GM12878 (cell line): Measurements from ENCODE around the gene GPSM1. TPM values are rescaled to one million over a fixed set of nuclear protein-coding genes. Genes with fewer than 3 reads are reported as not detected.

Source experiments
- ATAC-seq: fragments of 200-7000 bp; cut with Tn5 transposase; 3 replicates; pipeline ENCODE4 v1.9.1; 2020; ENCODE audit warnings: mild to moderate bottlenecking, moderate library complexity
- BruUV-seq: library from RNA; stranded (reverse); fragments of 400-500 nt; replicated peaks from 2 replicates; lab custom pipeline; 2021; lab: Mats Ljungman, UMichigan
- CTCF ChIA-PET: fragments of 300-600 bp; sonication (Branson Sonifier 250); formaldehyde crosslinking; extraction: SDS; loops from one replicate; lab custom pipeline; 2021; ENCODE audit warnings: inconsistent platforms; lab: Yijun Ruan, JAX
- POLR2A ChIA-PET: fragments of 350-600 bp; formaldehyde crosslinking; extraction: SDS; loops from one replicate; lab custom pipeline; 2021; ENCODE audit warnings: inconsistent platforms; lab: Charles Lee
- RAD21 ChIA-PET: fragments of 300-600 bp; sonication (Branson Sonifier 250); formaldehyde crosslinking; loops from one replicate; lab custom pipeline; 2023; ENCODE audit warnings: antibody characterized with exemption; ENCODE audit not compliant: unreplicated experiment; lab: Charles Lee
- SMC1A ChIA-PET: fragments of 300-600 bp; sonication (Branson Sonifier 250); formaldehyde crosslinking; loops from one replicate; lab custom pipeline; 2023; ENCODE audit not compliant: unreplicated experiment, uncharacterized antibody; lab: Charles Lee
- DNase-seq: peaks from one replicate; pipeline ENCODE4 v3.0.0-alpha.2; 2011; ENCODE audit warnings: low read depth, low spot score
- FAIRE-seq: peaks from 3 replicates; lab custom pipeline; 2011; peaks lifted over from hg19 to GRCh38; lab: Jason Lieb, UNC
- H2AFZ ChIP-seq: 2 replicates; pipeline ENCODE4 v1.6.0; 2011; ENCODE audit warnings: low read depth, low read length, control low read depth; ENCODE audit not compliant: control insufficient read depth
- H3K27ac ChIP-seq: 2 replicates; pipeline ENCODE4 v1.5.1; 2011; ENCODE audit warnings: control low read depth; ENCODE audit not compliant: control insufficient read depth, insufficient read depth
- H3K27me3 ChIP-seq, 2 experiments: replicated peaks in 1 of 2; 2 replicates each; pipeline versions ENCODE4 v1.6.0 to v1.6.1; 2011; ENCODE audit warnings: low read length in 1 of 2; ENCODE audit not compliant: control insufficient read depth in 2 of 2, insufficient read depth in 2 of 2
- H3K36me3 ChIP-seq, 2 experiments: 2 replicates each; pipeline ENCODE4 v1.5.1; 2011; ENCODE audit warnings: low read length in 1 of 2; ENCODE audit not compliant: control insufficient read depth in 2 of 2, insufficient read depth in 2 of 2
- H3K4me1 ChIP-seq: 2 replicates; pipeline ENCODE4 v1.6.1; 2011; ENCODE audit warnings: mild to moderate bottlenecking, low read length, moderate library complexity, mixed read lengths; ENCODE audit not compliant: control insufficient read depth, insufficient read depth
- H3K4me2 ChIP-seq: 2 replicates; pipeline ENCODE4 v1.6.0; 2011; ENCODE audit warnings: control low read depth; ENCODE audit not compliant: control insufficient read depth, insufficient read depth
- H3K4me3 ChIP-seq: fragments of 200-600 bp; sonication (generic); 2 replicates; pipeline ENCODE4 v1.5.1; 2016
- H3K79me2 ChIP-seq: 2 replicates; pipeline ENCODE4 v1.6.0; 2011; ENCODE audit warnings: low read length; ENCODE audit not compliant: control insufficient read depth, insufficient read depth
- H3K9ac ChIP-seq: 2 replicates; pipeline ENCODE4 v1.8.0; 2011; ENCODE audit warnings: low read length, control low read depth, mixed read lengths; ENCODE audit not compliant: control insufficient read depth, insufficient read depth
- H3K9me3 ChIP-seq: replicated peaks from 3 replicates; pipeline ENCODE4 v1.5.1; 2011; ENCODE audit warnings: mild to moderate bottlenecking, low read length; ENCODE audit not compliant: control insufficient read depth, insufficient read depth
- H4K20me1 ChIP-seq: 2 replicates; pipeline ENCODE4 v1.6.0; 2011; ENCODE audit not compliant: control insufficient read depth, insufficient read depth
- BCL11A ChIP-seq: IDR thresholded peaks from 2 replicates; pipeline ENCODE4 v1.6.1; 2011; ENCODE audit warnings: low read depth, low read length
- BMI1 ChIP-seq: fragments of 450-650 bp; IDR thresholded peaks from 2 replicates; pipeline ENCODE4 v1.6.1; 2016; ENCODE audit warnings: mild to moderate bottlenecking, moderate library complexity, borderline replicate concordance
- CHD1 ChIP-seq: IDR thresholded peaks from 2 replicates; pipeline ENCODE4 v1.6.1; 2012; ENCODE audit warnings: low read depth, low read length, improper control_type of control experiment
- CHD2 ChIP-seq: IDR thresholded peaks from 2 replicates; pipeline ENCODE4 v1.6.1; 2011; ENCODE audit warnings: low read depth, low read length, improper control_type of control experiment, borderline replicate concordance
- CHD4 ChIP-seq: fragments of 200-600 bp; sonication (generic); IDR thresholded peaks from 2 replicates; pipeline ENCODE4 v1.6.1; 2016; ENCODE audit warnings: mild to moderate bottlenecking
- CREM ChIP-seq: IDR thresholded peaks from 2 replicates; pipeline ENCODE4 v1.6.1; 2014; ENCODE audit warnings: antibody characterized with exemption, low read depth
- EED ChIP-seq: sonication (generic); IDR thresholded peaks from 2 replicates; pipeline ENCODE4 v1.6.1; 2016; ENCODE audit warnings: antibody characterized with exemption, low read depth
- EGR1 ChIP-seq, 2 experiments: IDR thresholded peaks; 1 replicate in 1 of 2; 2 replicates in 1 of 2; pipeline ENCODE4 v1.6.1; 2011 to 2012; ENCODE audit warnings: low read depth in 2 of 2, low read length in 2 of 2, borderline replicate concordance in 1 of 2, mild to moderate bottlenecking in 1 of 2, moderate library complexity in 1 of 2
- EP300 ChIP-seq, 2 experiments: fragments of 150-350 bp in 1 of 2; IDR thresholded peaks; 2 replicates each; pipeline ENCODE4 v1.6.1; 2011 to 2012; ENCODE audit warnings: low read depth in 2 of 2, low read length in 2 of 2, borderline replicate concordance in 1 of 2, improper control_type of control experiment in 1 of 2, inconsistent platforms in 1 of 2; ENCODE audit not compliant: control insufficient read depth in 1 of 2
- ETV6 ChIP-seq, 2 experiments: fragments of 450-650 bp in 1 of 2; IDR thresholded peaks in 1 of 2; conservative IDR thresholded peaks in 1 of 2; 2 replicates each; pipeline ENCODE4 v1.6.1; 2014; ENCODE audit warnings: antibody characterized with exemption in 1 of 2, borderline replicate concordance in 1 of 2, low read depth in 1 of 2, mild to moderate bottlenecking in 1 of 2, moderate library complexity in 1 of 2
- NFYB ChIP-seq: IDR thresholded peaks from 2 replicates; pipeline ENCODE4 v1.6.1; 2011; ENCODE audit warnings: low read depth, mild to moderate bottlenecking, low read length, improper control_type of control experiment, moderate library complexity; ENCODE audit not compliant: insufficient read depth
- PAX5 ChIP-seq: IDR thresholded peaks from 2 replicates; pipeline ENCODE4 v1.6.1; 2011; ENCODE audit warnings: low read depth, low read length, borderline replicate concordance
- TCF12 ChIP-seq: IDR thresholded peaks from 2 replicates; pipeline ENCODE4 v1.6.1; 2011; ENCODE audit warnings: low read depth, mild to moderate bottlenecking, low read length
- TCF7 ChIP-seq: IDR thresholded peaks from 2 replicates; pipeline ENCODE4 v1.6.1; 2014; ENCODE audit warnings: antibody characterized with exemption, borderline replicate concordance
- ZNF622 ChIP-seq: fragments of 450-650 bp; IDR thresholded peaks from 2 replicates; pipeline ENCODE4 v1.6.1; 2017; ENCODE audit warnings: mild to moderate bottlenecking, inconsistent platforms
- ZZZ3 ChIP-seq: IDR thresholded peaks from 2 replicates; pipeline ENCODE4 v1.6.1; 2011; ENCODE audit warnings: low read depth; ENCODE audit not compliant: control insufficient read depth, insufficient read length
- WGBS: methylation state at CpG from one replicate; pipeline ENCODE4 v1.1.6; 2016; ENCODE audit warnings: low lambda C conversion rate; ENCODE audit not compliant: insufficient replicate concordance, insufficient coverage; ENCODE audit errors: missing lambda C conversion rate; 5-methylcytosine and 5-hydroxymethylcytosine counted together
- in situ Hi-C: fragments of 300-500 bp; cut with MboI; formaldehyde crosslinking; loops from 9 replicates; pipeline ENCODE4 v1.14.3; 2018; ENCODE audit warnings: mixed read lengths
- intact Hi-C: fragments of 100-400 bp; cut with micrococcal nuclease; formaldehyde crosslinking; loops from one replicate; pipeline ENCODE4 v1.14.2; 2022; ENCODE audit not compliant: unreplicated experiment
- polyA plus RNA-seq, 11 experiments: library from polyadenylated mRNA; depleted of rRNA in 4 of 11; unstranded in 6 of 11; stranded (reverse) in 5 of 11; fragments of >200 nt; fragmentation: Nextera tagmentation in 4 of 11; fragmentation: Illumina TruSeq in 1 of 11; extraction: Ambion mirVana in 4 of 11; extraction: Trizol in 1 of 11; gene quantifications; 1 replicate in 1 of 11; 2 replicates in 10 of 11; pipeline versions ENCODE4 v1.2.1 to v1.2.3, GENCODE V29; 2011 to 2016; ENCODE audit warnings: inconsistent platforms in 2 of 11, missing spikeins in 2 of 11, low read depth in 1 of 11
- total RNA-seq, 4 experiments: library from RNA; depleted of rRNA in 3 of 4; stranded (reverse); fragments of >200 nt in 3 of 4; fragmentation: Illumina TruSeq in 1 of 4; extraction: Trizol in 1 of 4; gene quantifications; 2 replicates each; pipeline versions ENCODE4 v1.2.1 to v1.2.3, GENCODE V29; 2013 to 2021
- TF ChIP-seq, protein P1 (sequence below): fragments of 150-350 bp; IDR thresholded peaks from 2 replicates; pipeline ENCODE4 v1.6.1; 2014; ENCODE audit warnings: mild to moderate bottlenecking, low read depth, low read length
- TF ChIP-seq, protein P2 (sequence below): fragments of 450-650 bp; IDR thresholded peaks from 2 replicates; pipeline ENCODE4 v1.6.1; 2017; ENCODE audit warnings: low read depth, mild to moderate bottlenecking, moderate library complexity

The GPSM1 gene
- total and polyA plus RNA-seq, 10 of the 15 experiments (the other 5 are each of a cell fraction or from before 2014, with no cell fraction given): 0.04 to 0.10 (median 0.10) TPM; not detected in 7

DNA sequence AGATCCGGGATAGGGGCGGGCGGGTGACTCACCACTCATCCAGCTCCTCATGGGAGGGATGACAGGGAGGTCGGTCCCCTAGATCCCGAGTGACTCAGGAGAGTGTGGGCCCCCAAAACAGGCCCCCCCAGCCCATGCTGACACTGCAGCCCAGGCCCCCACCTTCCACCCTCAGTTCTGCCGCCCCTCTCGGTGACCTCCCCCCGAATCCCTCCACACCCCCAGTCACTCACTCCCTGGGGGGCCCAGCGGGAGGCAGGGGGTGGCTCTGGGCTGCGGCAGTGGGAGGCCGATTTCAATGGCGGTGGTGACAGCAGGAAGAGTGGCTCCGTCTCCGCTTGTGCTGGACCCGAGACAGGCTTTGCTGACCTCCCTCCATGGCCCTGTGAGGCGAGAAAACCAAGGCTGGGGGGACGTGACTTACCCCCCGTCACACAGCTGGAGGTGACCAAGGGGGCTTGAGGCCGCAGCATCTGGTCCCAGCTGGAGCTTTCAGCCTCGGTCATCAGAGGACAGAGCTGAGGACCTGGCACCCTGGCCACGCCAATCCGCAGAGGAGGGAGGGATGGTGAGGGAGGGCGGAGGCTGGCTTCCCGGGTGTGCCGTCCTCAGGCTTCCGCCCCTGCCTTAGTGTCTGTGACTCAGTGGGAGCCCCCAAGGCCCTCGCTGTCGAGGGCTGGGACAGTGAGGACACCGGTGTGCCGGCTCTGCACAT is 9.0 kb downstream of the GPSM1 start (continued):
- TF ChIP-seq PAX5 (no peak), BCL11A (no peak), EED (no peak), CHD1 (no peak), CHD2 (no peak), EGR1 (IDR thresholded peaks at IDR 0.05; ENCODE audit: borderline replicate concordance in 1 of 2, low read depth in 2 of 2, low read length in 2 of 2) (no peak), TCF7 (no peak), TCF12 (no peak)
- TF ChIP-seq, protein P1, sequence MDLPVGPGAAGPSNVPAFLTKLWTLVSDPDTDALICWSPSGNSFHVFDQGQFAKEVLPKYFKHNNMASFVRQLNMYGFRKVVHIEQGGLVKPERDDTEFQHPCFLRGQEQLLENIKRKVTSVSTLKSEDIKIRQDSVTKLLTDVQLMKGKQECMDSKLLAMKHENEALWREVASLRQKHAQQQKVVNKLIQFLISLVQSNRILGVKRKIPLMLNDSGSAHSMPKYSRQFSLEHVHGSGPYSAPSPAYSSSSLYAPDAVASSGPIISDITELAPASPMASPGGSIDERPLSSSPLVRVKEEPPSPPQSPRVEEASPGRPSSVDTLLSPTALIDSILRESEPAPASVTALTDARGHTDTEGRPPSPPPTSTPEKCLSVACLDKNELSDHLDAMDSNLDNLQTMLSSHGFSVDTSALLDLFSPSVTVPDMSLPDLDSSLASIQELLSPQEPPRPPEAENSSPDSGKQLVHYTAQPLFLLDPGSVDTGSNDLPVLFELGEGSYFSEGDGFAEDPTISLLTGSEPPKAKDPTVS: no peak
- TF ChIP-seq, protein P2, sequence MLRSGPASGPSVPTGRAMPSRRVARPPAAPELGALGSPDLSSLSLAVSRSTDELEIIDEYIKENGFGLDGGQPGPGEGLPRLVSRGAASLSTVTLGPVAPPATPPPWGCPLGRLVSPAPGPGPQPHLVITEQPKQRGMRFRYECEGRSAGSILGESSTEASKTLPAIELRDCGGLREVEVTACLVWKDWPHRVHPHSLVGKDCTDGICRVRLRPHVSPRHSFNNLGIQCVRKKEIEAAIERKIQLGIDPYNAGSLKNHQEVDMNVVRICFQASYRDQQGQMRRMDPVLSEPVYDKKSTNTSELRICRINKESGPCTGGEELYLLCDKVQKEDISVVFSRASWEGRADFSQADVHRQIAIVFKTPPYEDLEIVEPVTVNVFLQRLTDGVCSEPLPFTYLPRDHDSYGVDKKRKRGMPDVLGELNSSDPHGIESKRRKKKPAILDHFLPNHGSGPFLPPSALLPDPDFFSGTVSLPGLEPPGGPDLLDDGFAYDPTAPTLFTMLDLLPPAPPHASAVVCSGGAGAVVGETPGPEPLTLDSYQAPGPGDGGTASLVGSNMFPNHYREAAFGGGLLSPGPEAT: no peak

DNA sequence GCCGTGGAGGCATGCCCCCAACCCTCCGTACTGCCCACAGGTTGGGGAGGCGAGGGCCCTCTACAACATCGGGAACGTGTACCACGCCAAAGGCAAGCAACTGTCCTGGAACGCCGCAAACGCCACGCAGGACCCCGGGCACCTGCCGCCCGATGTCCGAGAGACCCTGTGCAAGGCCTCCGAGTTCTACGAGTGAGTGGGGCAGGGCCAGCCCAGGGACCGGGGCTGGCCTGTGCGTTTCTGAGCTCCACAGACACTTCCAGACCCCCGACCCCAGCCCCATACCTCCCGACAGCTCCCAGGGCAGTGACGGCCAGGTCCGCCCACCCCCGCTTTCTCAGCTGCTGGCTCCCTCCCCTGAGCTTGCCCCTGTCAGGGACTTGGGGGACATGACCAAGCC is 9.5 kb downstream of the GPSM1 start:
- Histone ChIP-seq H3K9me3 (no peaks in the 10 kb centered on the region), H3K4me1 (no peaks in the 10 kb centered on the region), H3K27me3 (no peaks in the 10 kb centered on the region), H3K9ac (no peak overlapping the region), H2AFZ (no peak overlapping the region), H4K20me1 (no peaks in the 10 kb centered on the region), H3K36me3 (no peaks in the 10 kb centered on the region), H3K4me2 (no peak overlapping the region), H3K4me3 (no peak overlapping the region), H3K27ac (no peak overlapping the region), H3K79me2 (no peaks in the 10 kb centered on the region)
- in situ Hi-C loops: loop anchor here (5.0 kb wide), 1 partner anchor 60 kb away; no protein-coding TSS in a partner anchor
- FAIRE-seq (no peak), ATAC-seq (no peak), DNase-seq (no peak)
- ChIA-PET SMC1A (no interaction called here), CTCF (interaction anchor here (2.0 kb wide), 1 partner anchor 64 kb away, joined by 8 read pairs; no protein-coding TSS in a partner anchor), POLR2A (interaction anchor here (0.6 kb wide), 1 partner anchor 285 kb away, joined by 3 read pairs; no protein-coding TSS in a partner anchor), RAD21 (no interaction called here)
- BruUV-seq: no TSS peak
- 47% methylated on average over 19 of the region's 23 CpGs for WGBS
- intact Hi-C loops: no loop called here
- no peak for TF ChIP-seq CHD4
- no peak for TF ChIP-seq ZZZ3
- TF ChIP-seq ETV6 (conservative IDR thresholded peaks at IDR 0.05 in 1 of 2, IDR thresholded peaks at IDR 0.05 in 1 of 2; ENCODE audit: borderline replicate concordance in 1 of 2, low read depth in 1 of 2): no peak
- TF ChIP-seq, protein P1: no peak
- no peak for TF ChIP-seq EP300 (IDR thresholded peaks at IDR 0.05; ENCODE audit: borderline replicate concordance in 1 of 2, control insufficient read depth in 1 of 2, low read depth in 2 of 2, low read length in 2 of 2)
- no peak for TF ChIP-seq BMI1
- TF ChIP-seq NFYB: no peak
- no peak for TF ChIP-seq CREM
- no peak for TF ChIP-seq ZNF622
